HCT116 (cell line): Measurements from ENCODE around the gene SPOCD1. TPM values are rescaled to one million over a fixed set of nuclear protein-coding genes. Genes with fewer than 3 reads are reported as not detected.

Experiments used
- ATAC-seq: fragments of 200-7000 bp; cut with Tn5 transposase; 2 replicates; pipeline ENCODE4 v1.9.1; 2020; ENCODE audit warnings: mild to moderate bottlenecking, moderate library complexity
- BruUV-seq: library from RNA; stranded (reverse); fragments of 400-500 nt; replicated peaks from 2 replicates; lab custom pipeline; 2021; lab: Mats Ljungman, UMichigan
- CTCF ChIA-PET: fragments of 300-600 bp; sonication (Branson Sonifier 250); formaldehyde crosslinking; loops from one replicate; lab custom pipeline; 2021; ENCODE audit warnings: antibody characterized with exemption; lab: Charles Lee
- POLR2A ChIA-PET: fragments of 300-600, 350-600 bp; sonication (Branson Sonifier 250); formaldehyde crosslinking; loops from one replicate; lab custom pipeline; 2021; ENCODE audit warnings: antibody characterized with exemption; lab: Charles Lee
- RAD21 ChIA-PET, 2 experiments: fragments of 300-600 bp; sonication (Branson Sonifier 250); formaldehyde crosslinking; loops; one replicate each; lab custom pipeline; 2023; ENCODE audit warnings: low total read pairs in 2 of 2; ENCODE audit not compliant: uncharacterized antibody in 2 of 2, unreplicated experiment in 2 of 2, low non-redundant PET in 1 of 2; lab: Charles Lee
- DNase-seq: peaks from one replicate; pipeline ENCODE4 v3.0.0-alpha.2; 2010; ENCODE audit warnings: low read depth, low spot score
- H2AFZ ChIP-seq: fragments of 200-600 bp; shearing (Covaris generic), sonication (generic); 2 replicates; pipeline ENCODE4 v1.6.1; 2017; ENCODE audit warnings: low read depth, mixed run types, mixed read lengths, antibody characterized with exemption, low read length; ENCODE audit not compliant: poor library complexity, severe bottlenecking
- H3K27ac ChIP-seq: 2 replicates; pipeline ENCODE4 v1.5.1; 2012; ENCODE audit warnings: low read depth, low read length
- H3K27me3 ChIP-seq: fragments of 200-600 bp; sonication (generic); 2 replicates; pipeline ENCODE4 v1.6.1; 2016; ENCODE audit warnings: mixed run types, low read length, mixed read lengths; ENCODE audit not compliant: insufficient read depth
- H3K36me3 ChIP-seq, 2 experiments: fragments of 200-500 bp in 1 of 2; fragments of 200-600 bp in 1 of 2; sonication (Bioruptor generic) in 1 of 2; sonication (generic) in 1 of 2; 2 replicates each; pipeline versions ENCODE4 v1.5.1 to v1.6.1; 2014 to 2016; ENCODE audit warnings: low read length in 2 of 2, inconsistent platforms in 1 of 2, mixed read lengths in 1 of 2, mixed run types in 1 of 2; ENCODE audit not compliant: insufficient read depth in 2 of 2, control insufficient read depth in 1 of 2
- H3K4me1 ChIP-seq, 2 experiments: fragments of 200-600 bp in 1 of 2; sonication (generic) in 1 of 2; 2 replicates each; pipeline versions ENCODE4 v1.5.1 to v1.6.1; 2012 to 2017; ENCODE audit warnings: low read length in 2 of 2, inconsistent platforms in 1 of 2, mild to moderate bottlenecking in 1 of 2, mixed read lengths in 1 of 2, mixed run types in 1 of 2, moderate library complexity in 1 of 2; ENCODE audit not compliant: insufficient read depth in 2 of 2, control insufficient read depth in 1 of 2
- H3K4me2 ChIP-seq: fragments of 200-600 bp; sonication (generic); 2 replicates; pipeline ENCODE4 v1.6.1; 2017; ENCODE audit warnings: mixed run types, low read length, mixed read lengths
- H3K4me3 ChIP-seq, 2 experiments: fragments of 200-600 bp in 1 of 2; sonication (generic) in 1 of 2; replicated peaks in 1 of 2; 2 replicates each; pipeline ENCODE4 v1.5.1; 2011 to 2016; ENCODE audit warnings: low read length in 2 of 2, control low read depth in 1 of 2, low read depth in 1 of 2, mild to moderate bottlenecking in 1 of 2, mixed read lengths in 1 of 2, mixed run types in 1 of 2
- H3K79me2 ChIP-seq: fragments of 200-600 bp; sonication (generic); 2 replicates; pipeline ENCODE4 v1.6.1; 2017; ENCODE audit warnings: mild to moderate bottlenecking, mixed run types, low read length, moderate library complexity, mixed read lengths; ENCODE audit not compliant: insufficient read depth
- H3K9ac ChIP-seq: fragments of 200-600 bp; sonication (generic); 2 replicates; pipeline ENCODE4 v1.6.1; 2016; ENCODE audit warnings: low read length, mixed read lengths
- H3K9me2 ChIP-seq: fragments of 200-600 bp; sonication (generic), shearing (Covaris generic); 2 replicates; pipeline ENCODE4 v1.6.1; 2017; ENCODE audit warnings: mixed run types, mild to moderate bottlenecking, moderate library complexity; ENCODE audit not compliant: insufficient read depth
- H3K9me3 ChIP-seq, 2 experiments: fragments of 200-500 bp in 1 of 2; fragments of 200-600 bp in 1 of 2; sonication (Bioruptor generic) in 1 of 2; sonication (generic) in 1 of 2; 2 replicates each; pipeline ENCODE4 v1.6.1; 2014 to 2017; ENCODE audit warnings: low read length in 2 of 2, mixed read lengths in 2 of 2, inconsistent platforms in 1 of 2, low read depth in 1 of 2, mild to moderate bottlenecking in 1 of 2, mixed run types in 1 of 2, moderate library complexity in 1 of 2; ENCODE audit not compliant: control insufficient read depth in 1 of 2, insufficient read depth in 1 of 2
- H4K20me1 ChIP-seq: fragments of 200-600 bp; sonication (generic), shearing (Covaris generic); 2 replicates; pipeline ENCODE4 v1.6.1; 2017; ENCODE audit warnings: mixed run types, mild to moderate bottlenecking, moderate library complexity; ENCODE audit not compliant: insufficient read depth
- EZH2 ChIP-seq: fragments of 200-600 bp; sonication (generic); IDR thresholded peaks from 2 replicates; pipeline ENCODE4 v1.6.1; 2017; ENCODE audit warnings: antibody characterized with exemption, mixed run types
- EZH2phosphoT487 ChIP-seq: fragments of 200-600 bp; IDR thresholded peaks from 2 replicates; pipeline ENCODE4 v1.6.1; 2018; ENCODE audit warnings: antibody characterized with exemption, borderline replicate concordance
- POLR2A ChIP-seq: IDR thresholded peaks from 2 replicates; pipeline ENCODE4 v1.7.0; 2011; ENCODE audit warnings: borderline replicate concordance; ENCODE audit not compliant: insufficient read depth, insufficient read length; ENCODE audit errors: extremely low read depth
- POLR2AphosphoS5 ChIP-seq: IDR thresholded peaks from 2 replicates; pipeline ENCODE4 v1.6.1; 2011; ENCODE audit warnings: mild to moderate bottlenecking, low read depth, low read length, moderate library complexity
- SP1 ChIP-seq: IDR thresholded peaks from 2 replicates; pipeline ENCODE4 v1.6.1; 2012; ENCODE audit warnings: low read depth
- TCF7L2 ChIP-seq: IDR thresholded peaks from 2 replicates; pipeline ENCODE4 v1.7.0; 2011; ENCODE audit warnings: borderline replicate concordance, inconsistent platforms; ENCODE audit not compliant: insufficient read depth, insufficient read length; ENCODE audit errors: extremely low read depth
- YY1 ChIP-seq: IDR thresholded peaks from 2 replicates; pipeline ENCODE4 v1.6.1; 2011; ENCODE audit warnings: low read length, low read depth, moderate library complexity, mild to moderate bottlenecking; ENCODE audit not compliant: insufficient replicate concordance; ENCODE audit errors: extremely low read depth
- ZFX ChIP-seq: fragments of 450-650 bp; IDR thresholded peaks from 2 replicates; pipeline ENCODE4 v1.6.1; 2017
- ZNF274 ChIP-seq: fragments of 200-500 bp; sonication (Bioruptor generic); IDR thresholded peaks from 2 replicates; pipeline ENCODE4 v1.6.1; 2014; ENCODE audit warnings: mild to moderate bottlenecking, low read depth, low read length, inconsistent platforms
- intact Hi-C: fragments of 100-400 bp; cut with micrococcal nuclease; formaldehyde crosslinking; loops from 2 replicates; pipeline ENCODE4 v1.10.0; 2022
- total RNA-seq: library from RNA; stranded (reverse); gene quantifications from one replicate; pipeline ENCODE4 v1.2.1, GENCODE V29; 2021; ENCODE audit not compliant: unreplicated experiment
- TF ChIP-seq, protein P1 (sequence below): IDR thresholded peaks from 2 replicates; pipeline ENCODE4 v1.6.1; 2012
- TF ChIP-seq, protein P2 (sequence below): IDR thresholded peaks from 2 replicates; pipeline ENCODE4 v1.6.1; 2012; ENCODE audit warnings: low read depth

Gene SPOCD1
- total RNA-seq, 1 experiment from 2014 or later = 5.0 TPM

DNA sequence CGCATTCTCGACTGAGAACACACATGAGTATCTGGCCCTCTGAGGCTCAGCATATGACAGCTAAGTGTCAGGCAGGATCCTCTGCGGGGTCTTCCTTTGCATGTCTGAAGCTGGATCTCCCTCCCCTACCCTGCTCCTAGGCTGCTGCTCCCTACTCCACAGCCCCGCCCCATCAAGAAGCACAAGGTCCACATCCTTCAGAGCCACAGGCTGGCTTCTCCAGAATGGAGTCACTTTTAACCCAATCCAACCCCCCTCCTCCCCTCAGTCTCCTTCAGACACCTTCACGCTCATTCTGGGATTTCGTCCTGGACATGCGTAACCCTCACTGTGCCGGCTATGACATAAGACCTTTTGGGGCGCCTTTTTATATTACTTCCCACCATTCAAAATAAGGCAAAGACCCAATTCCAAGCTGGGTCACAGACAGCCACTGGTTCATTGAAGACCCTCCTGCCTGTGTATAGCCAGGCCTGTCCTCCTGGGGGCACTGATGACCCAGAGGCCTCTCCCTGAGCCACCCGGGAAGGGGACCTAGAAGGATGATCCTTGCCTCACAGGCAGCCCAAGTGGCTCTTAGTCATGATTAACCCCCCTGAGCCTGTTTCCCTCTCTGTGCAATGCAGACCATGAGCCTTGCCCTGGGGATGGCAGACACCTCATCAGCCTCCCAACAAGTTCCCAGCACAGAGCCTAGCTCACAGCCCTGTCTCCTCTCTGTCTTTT is 56.4 kb downstream of the SPOCD1 start:
- H3K4me2 ChIP-seq = no peak overlapping the region
- H3K79me2 ChIP-seq = no peaks in the 10 kb centered on the region
- RAD21 ChIA-PET = no interaction called here
- POLR2A ChIA-PET = interaction anchor here (1.0 kb wide), 1 partner anchor 14 kb away, joined by 4 read pairs; no protein-coding TSS in a partner anchor
- no peaks in the 10 kb centered on the region for H3K9me3 ChIP-seq
- no peaks in the 10 kb centered on the region for H3K27me3 ChIP-seq
- no peak overlapping the region for H3K27ac ChIP-seq
- intact Hi-C loops = no loop called here
- CTCF ChIA-PET = interaction anchor here (1.3 to 2.0 kb wide), 2 partner anchors 29 kb away, joined by 3 to 8 read pairs; no protein-coding TSS in a partner anchor
- no peaks in the 10 kb centered on the region for H3K36me3 ChIP-seq
- no peaks in the 10 kb centered on the region for H3K9me2 ChIP-seq
- peaks cover 18 to 43% of the 10 kb centered on the region in 2 experiments for H3K4me1 ChIP-seq
- ATAC-seq = no peak
- no TSS peak for BruUV-seq
- TF ChIP-seq POLR2AphosphoS5 = no peak
- TF ChIP-seq ZNF274 = no peak
- TF ChIP-seq SP1 = no peak
- no peak for TF ChIP-seq YY1
- TF ChIP-seq ZFX = no peak
- TF ChIP-seq, protein P1, sequence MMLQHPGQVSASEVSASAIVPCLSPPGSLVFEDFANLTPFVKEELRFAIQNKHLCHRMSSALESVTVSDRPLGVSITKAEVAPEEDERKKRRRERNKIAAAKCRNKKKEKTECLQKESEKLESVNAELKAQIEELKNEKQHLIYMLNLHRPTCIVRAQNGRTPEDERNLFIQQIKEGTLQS = no peak
- TF ChIP-seq POLR2A = no peak
- no peak for TF ChIP-seq EZH2
- no peak for TF ChIP-seq TCF7L2
- TF ChIP-seq EZH2phosphoT487 = no peak
- TF ChIP-seq, protein P2, sequence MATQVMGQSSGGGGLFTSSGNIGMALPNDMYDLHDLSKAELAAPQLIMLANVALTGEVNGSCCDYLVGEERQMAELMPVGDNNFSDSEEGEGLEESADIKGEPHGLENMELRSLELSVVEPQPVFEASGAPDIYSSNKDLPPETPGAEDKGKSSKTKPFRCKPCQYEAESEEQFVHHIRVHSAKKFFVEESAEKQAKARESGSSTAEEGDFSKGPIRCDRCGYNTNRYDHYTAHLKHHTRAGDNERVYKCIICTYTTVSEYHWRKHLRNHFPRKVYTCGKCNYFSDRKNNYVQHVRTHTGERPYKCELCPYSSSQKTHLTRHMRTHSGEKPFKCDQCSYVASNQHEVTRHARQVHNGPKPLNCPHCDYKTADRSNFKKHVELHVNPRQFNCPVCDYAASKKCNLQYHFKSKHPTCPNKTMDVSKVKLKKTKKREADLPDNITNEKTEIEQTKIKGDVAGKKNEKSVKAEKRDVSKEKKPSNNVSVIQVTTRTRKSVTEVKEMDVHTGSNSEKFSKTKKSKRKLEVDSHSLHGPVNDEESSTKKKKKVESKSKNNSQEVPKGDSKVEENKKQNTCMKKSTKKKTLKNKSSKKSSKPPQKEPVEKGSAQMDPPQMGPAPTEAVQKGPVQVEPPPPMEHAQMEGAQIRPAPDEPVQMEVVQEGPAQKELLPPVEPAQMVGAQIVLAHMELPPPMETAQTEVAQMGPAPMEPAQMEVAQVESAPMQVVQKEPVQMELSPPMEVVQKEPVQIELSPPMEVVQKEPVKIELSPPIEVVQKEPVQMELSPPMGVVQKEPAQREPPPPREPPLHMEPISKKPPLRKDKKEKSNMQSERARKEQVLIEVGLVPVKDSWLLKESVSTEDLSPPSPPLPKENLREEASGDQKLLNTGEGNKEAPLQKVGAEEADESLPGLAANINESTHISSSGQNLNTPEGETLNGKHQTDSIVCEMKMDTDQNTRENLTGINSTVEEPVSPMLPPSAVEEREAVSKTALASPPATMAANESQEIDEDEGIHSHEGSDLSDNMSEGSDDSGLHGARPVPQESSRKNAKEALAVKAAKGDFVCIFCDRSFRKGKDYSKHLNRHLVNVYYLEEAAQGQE = no peak
- H3K9ac ChIP-seq = no peak overlapping the region
- H3K4me3 ChIP-seq = no peak overlapping the region
- no peak overlapping the region for H2AFZ ChIP-seq
- no peak for DNase-seq
- H4K20me1 ChIP-seq = no peaks in the 10 kb centered on the region
